Ishikawa (cell line): ENCODE measurements around the gene ESRRA.

Source experiments
- CEBPB ChIP-seq: IDR thresholded peaks from 2 replicates; pipeline ENCODE4 v1.6.1; 2012
- RAD21 ChIP-seq: IDR thresholded peaks from 2 replicates; pipeline ENCODE4 v1.6.1; 2012; ENCODE audit warnings: low read depth
- TAF1 ChIP-seq: IDR thresholded peaks from 2 replicates; pipeline ENCODE4 v1.6.1; 2012; ENCODE audit warnings: low read depth, mild to moderate bottlenecking
- USF1 ChIP-seq: IDR thresholded peaks from 2 replicates; pipeline ENCODE4 v1.6.1; 2012
- ZBTB7A ChIP-seq: IDR thresholded peaks from 2 replicates; pipeline ENCODE4 v1.6.1; 2012; ENCODE audit warnings: low read depth
- TF ChIP-seq, protein P1 (sequence below): IDR thresholded peaks from 2 replicates; pipeline ENCODE4 v1.6.1; 2012

- TF ChIP-seq RAD21: no peak
- TF ChIP-seq USF1: no peak
- TF ChIP-seq, protein P1, sequence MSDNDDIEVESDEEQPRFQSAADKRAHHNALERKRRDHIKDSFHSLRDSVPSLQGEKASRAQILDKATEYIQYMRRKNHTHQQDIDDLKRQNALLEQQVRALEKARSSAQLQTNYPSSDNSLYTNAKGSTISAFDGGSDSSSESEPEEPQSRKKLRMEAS: no peak
- no peak for TF ChIP-seq TAF1
- no peak for TF ChIP-seq CEBPB
- TF ChIP-seq ZBTB7A: no peak
Observed at GRCh38 chr11:64291262-64291751, 14.0 kb upstream of the ESRRA start, which contains the start of gene KCNK4.
